Esophagus squamous epithelium (tissue), 4 donors: ENCODE measurements around the gene ZNF808.

Experiments used
- CTCF ChIP-seq, 6 experiments: fragments of 450-650 bp in 4 of 6; fragments of 200-600 bp in 2 of 6; sonication (generic) in 2 of 6; IDR thresholded peaks; one replicate each; pipeline ENCODE4 v1.5.1; 2016 to 2019; ENCODE audit warnings: antibody characterized with exemption in 6 of 6, mild to moderate bottlenecking in 4 of 6, moderate library complexity in 4 of 6
- POLR2A ChIP-seq, 4 donors: fragments of 450-650 bp; IDR thresholded peaks; one replicate each; pipeline ENCODE4 v1.6.1; 2017; ENCODE audit warnings: antibody characterized with exemption in 4 of 4, mild to moderate bottlenecking in 4 of 4, moderate library complexity in 3 of 4

GRCh38 chr19:52599241-52599640, 71.8 kb downstream of the ZNF808 start:
- TF ChIP-seq CTCF (IDR thresholded peaks at IDR 0.05) (no peak), POLR2A (IDR thresholded peaks at IDR 0.05) (no peak)
